Activated CD4-positive, CD25-positive, alpha-beta regulatory T cell treated with anti-CD3 and anti-CD28 coated beads, Interleukin-2, amount 50 U/mL, for 16 hours (primary cell): ENCODE measurements around the gene E2F8.
"Not testable (repeated sequence)": the region's sequence is repeated elsewhere in the genome, so short reads cannot be mapped to it uniquely, and the experiment has no call there.

Experiments
- DNase-seq: peaks from one replicate; pipeline ENCODE4 v3.0.0-alpha.2; 2020; ENCODE audit warnings: low read depth, low spot score

The E2F8 gene

GRCh38 chr11:19240420-19241259 is at the start of gene E2F8:
Gene E2F8 (minus strand): TSS chr11:19240945. CDS start chr11:19240121, 824 bp downstream.
- DNase-seq: peak; percentile 75

DNA sequence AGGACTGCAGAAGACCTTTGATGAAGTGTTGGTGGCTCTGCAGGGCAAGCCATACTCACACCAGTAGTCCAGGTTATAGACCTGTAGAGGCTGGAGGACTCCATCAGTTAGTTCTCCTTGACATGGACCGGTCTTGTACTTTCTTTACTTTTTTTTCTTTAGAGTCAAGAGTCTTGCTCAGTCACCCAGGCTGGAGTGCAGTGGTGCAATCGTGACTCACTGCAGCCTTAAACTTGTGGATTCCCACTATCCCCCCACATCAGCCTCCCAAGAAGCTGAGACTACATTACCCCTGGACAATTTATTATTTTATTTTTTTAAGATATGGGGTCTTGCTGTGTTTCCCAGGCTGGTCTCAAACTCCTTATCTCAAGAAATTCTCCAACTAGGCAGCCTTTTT is 49.6 kb upstream of the E2F8 start:
- no peak for DNase-seq

DNA sequence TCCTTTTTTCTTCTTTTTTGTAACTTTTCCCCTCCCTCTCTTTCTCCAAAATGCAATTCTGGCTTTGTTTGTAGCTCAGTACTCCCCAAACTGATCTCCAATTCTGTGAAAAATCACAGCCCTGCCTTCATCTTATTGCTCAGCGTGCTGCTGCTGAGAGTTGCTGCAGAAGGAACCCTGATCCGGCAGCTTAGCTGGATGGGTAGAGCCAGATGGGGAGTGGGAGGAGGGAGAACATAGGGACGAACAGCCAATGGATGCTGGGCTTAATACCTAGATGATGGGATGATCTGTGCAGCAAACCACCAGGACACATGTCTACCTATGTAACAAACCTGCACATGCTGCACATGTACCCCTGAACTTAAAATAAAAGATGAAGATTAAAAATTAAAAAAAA is 47.5 kb upstream of the E2F8 start:
- no peak for DNase-seq

DNA sequence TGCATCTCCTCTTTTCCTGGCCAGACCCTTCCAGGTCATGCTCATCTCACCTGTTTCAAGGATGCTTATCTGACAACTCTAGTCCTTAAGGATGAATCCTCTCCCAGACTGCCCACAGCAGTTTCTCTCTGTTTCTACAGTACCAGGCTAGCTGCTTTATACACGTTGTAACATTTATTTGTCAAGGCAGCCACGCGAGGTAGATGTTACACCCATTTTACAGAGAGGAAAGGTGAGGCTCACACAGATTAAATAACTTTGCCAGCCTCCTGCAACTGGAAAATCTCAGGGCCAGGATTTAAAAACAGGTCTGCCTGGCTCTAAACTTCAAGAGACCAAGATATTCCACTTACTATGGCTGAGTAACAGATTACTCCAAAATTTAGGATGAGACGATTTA is 45.7 kb upstream of the E2F8 start:
- DNase-seq: no peak

DNA sequence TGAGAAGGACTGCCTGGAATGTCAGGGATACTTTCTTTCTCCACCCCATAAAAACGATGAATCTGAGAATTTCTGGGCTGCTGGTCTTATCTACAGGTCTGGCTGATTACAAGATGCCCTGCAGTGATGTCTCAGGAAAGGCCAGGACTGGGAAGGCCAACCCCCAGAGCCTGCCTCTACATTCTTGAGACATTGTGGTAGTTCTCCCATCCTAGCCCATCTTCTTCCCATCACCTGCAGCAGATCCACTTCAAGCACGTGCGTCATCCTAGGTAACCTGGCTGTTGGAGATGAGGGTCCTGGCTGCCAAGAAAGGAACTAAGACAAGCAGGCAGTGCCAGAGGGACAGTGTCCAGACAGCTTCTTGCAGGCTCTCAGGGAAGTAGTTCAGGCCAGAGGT is 44.1 kb upstream of the E2F8 start:
- DNase-seq: no peak

DNA sequence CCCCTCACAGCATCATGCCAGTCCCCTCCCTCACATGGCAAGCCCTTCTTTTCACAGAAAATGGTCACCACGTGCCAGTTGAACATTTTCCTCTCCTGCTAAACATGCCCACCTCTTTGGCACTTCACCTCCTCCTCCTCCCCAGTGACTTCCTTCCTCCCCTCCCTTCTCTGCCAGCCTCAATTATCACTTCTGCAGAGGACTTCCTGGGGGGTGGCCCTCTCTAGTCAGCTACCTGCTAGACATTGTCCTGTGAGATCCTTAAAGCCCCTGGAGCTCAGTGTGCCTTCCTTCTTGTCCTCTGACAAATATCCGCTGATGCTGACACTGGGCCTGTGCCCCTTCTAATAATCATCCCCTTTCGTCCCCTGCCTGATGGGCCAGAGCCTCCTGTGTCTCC is 43.2 kb upstream of the E2F8 start:
- DNase-seq: no peak

- no peak for DNase-seq
Observed at GRCh38 chr11:19281555-19281954, 40.8 kb upstream of the E2F8 start.

GRCh38 chr11:19281041-19281440 is 40.3 kb upstream of the E2F8 start:
- DNase-seq: no peak

- no peak for DNase-seq
Observed at GRCh38 chr11:19279451-19279850, 38.7 kb upstream of the E2F8 start.

- DNase-seq: no peak
Observed at GRCh38 chr11:19276859-19277808, 36.4 kb upstream of the E2F8 start.

- DNase-seq: no peak
Observed at GRCh38 chr11:19275496-19275895, 34.8 kb upstream of the E2F8 start.

DNA sequence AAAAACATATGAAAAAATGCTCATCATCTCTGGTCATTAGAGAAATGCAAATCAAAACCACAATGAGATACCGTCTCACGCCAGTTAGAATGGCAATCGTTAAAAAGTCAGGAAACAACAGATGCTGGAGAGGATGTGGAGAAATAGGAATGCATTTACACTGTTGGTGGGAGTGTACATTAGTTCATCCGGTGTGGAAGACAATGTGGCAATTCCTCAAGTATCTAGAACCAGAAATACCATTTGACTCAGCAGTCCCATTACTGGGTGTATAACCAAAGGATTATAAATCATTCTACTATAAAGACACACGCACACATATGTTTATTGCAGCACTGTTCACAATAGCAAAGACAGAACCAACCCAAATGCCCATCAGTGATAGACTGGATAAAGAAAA is 32.5 kb upstream of the E2F8 start:
- DNase-seq: not testable (repeated sequence)

GRCh38 chr11:19268909-19269308 is 28.2 kb upstream of the E2F8 start:
- DNase-seq: no peak

DNA sequence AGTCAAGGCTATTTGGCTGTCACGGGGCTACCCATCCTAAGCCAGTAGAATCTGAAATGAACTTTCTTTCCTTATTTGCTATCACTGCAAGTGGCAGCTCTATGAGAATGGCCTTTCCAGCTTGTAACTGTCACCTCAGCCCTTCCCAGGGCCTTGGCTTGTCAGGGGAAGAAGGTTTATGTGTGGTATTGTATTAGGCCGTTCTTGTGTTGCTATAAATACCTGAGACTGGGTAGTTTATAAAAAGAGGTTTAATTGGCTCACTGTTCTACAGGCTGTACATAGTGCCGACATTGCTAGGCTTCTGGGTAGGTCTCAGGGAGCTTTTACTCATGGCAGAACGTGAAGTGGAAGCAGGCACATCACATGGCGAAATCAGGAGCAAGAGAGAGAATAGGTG is 26.8 kb upstream of the E2F8 start:
- no peak for DNase-seq

DNA sequence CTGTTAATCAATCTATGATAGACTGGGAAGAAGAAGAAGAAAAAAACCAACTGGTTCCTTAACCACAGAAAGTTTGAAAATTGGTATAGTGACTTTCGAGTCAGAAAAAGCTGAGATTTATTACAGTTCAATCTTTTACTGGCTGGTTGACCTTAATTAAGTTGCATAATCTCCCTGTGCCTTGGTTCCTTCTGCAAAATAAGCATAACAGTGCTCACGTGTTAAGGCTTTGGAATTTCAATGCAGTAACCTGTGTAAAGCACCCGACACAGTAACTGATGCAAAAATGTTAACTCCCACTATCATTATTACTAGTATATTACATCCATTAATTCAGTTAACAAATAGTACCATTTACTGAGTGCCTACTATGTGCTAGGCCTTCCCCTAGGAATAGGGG is 22.6 kb upstream of the E2F8 start:
- DNase-seq: no peak

GRCh38 chr11:19259487-19260345 is 19.0 kb upstream of the E2F8 start:
- peak; percentile 28 for DNase-seq

- no peak for DNase-seq
Observed at GRCh38 chr11:19258641-19259230, 18.0 kb upstream of the E2F8 start.

DNA sequence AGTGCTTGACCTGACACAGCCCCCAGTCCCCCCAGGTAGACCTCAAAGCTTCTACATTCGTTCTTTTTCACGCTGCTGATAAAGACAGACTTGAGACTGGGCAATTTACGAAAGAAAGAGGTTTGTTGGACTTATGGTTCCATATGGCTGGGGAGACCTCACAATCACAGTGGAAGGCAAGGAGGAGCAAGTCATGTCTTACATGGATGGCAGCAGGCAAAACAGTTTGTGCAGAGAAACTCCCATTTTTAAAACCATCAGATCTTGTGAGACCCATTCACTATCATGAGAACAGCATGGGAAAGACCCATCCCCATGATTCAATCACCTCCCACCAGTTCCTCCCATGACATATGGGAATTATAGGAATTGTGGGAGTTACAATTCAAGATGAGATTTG is 13.7 kb upstream of the E2F8 start:
- DNase-seq: not testable (repeated sequence)

DNA sequence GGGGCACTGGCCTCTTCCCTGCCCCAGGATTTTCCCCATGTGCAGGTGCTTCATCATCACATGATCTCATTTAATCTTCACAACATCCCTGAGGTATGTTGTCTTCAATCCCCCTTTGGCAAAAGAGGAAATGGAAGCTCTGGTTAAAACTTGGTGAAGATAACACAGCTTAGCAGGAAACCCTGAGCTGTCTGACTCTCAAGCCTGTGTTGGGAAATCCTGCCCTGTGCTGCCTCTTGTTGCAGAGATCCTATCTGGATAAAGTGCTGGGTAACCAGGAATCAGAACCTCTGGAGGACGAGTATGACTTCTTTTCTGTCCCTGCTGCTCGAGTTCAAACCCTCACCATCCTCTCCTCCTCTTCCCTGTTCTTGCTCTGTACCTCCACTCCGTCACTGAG is 13.1 kb upstream of the E2F8 start:
- no peak for DNase-seq

GRCh38 chr11:19253153-19253745 is 12.5 kb upstream of the E2F8 start:
- no peak for DNase-seq
